HCT116 (cell line): ENCODE data around the gene ISX. TPM values are rescaled to one million over a fixed set of nuclear protein-coding genes. Genes with fewer than 3 reads are reported as not detected.

ENCODE experiments used
- ATAC-seq: fragments of 200-7000 bp; cut with Tn5 transposase; 2 replicates; pipeline ENCODE4 v1.9.1; 2020; ENCODE audit warnings: mild to moderate bottlenecking, moderate library complexity
- BruUV-seq: library from RNA; stranded (reverse); fragments of 400-500 nt; replicated peaks from 2 replicates; lab custom pipeline; 2021; lab: Mats Ljungman, UMichigan
- CTCF ChIA-PET: fragments of 300-600 bp; sonication (Branson Sonifier 250); formaldehyde crosslinking; loops from one replicate; lab custom pipeline; 2021; ENCODE audit warnings: antibody characterized with exemption; lab: Charles Lee
- POLR2A ChIA-PET: fragments of 300-600, 350-600 bp; sonication (Branson Sonifier 250); formaldehyde crosslinking; loops from one replicate; lab custom pipeline; 2021; ENCODE audit warnings: antibody characterized with exemption; lab: Charles Lee
- RAD21 ChIA-PET, 2 experiments: fragments of 300-600 bp; sonication (Branson Sonifier 250); formaldehyde crosslinking; loops; one replicate each; lab custom pipeline; 2023; ENCODE audit warnings: low total read pairs in 2 of 2; ENCODE audit not compliant: uncharacterized antibody in 2 of 2, unreplicated experiment in 2 of 2, low non-redundant PET in 1 of 2; lab: Charles Lee
- DNase-seq: peaks from one replicate; pipeline ENCODE4 v3.0.0-alpha.2; 2010; ENCODE audit warnings: low read depth, low spot score
- H2AFZ ChIP-seq: fragments of 200-600 bp; shearing (Covaris generic), sonication (generic); 2 replicates; pipeline ENCODE4 v1.6.1; 2017; ENCODE audit warnings: low read depth, mixed run types, mixed read lengths, antibody characterized with exemption, low read length; ENCODE audit not compliant: poor library complexity, severe bottlenecking
- H3K27ac ChIP-seq: 2 replicates; pipeline ENCODE4 v1.5.1; 2012; ENCODE audit warnings: low read depth, low read length
- H3K27me3 ChIP-seq: fragments of 200-600 bp; sonication (generic); 2 replicates; pipeline ENCODE4 v1.6.1; 2016; ENCODE audit warnings: mixed run types, low read length, mixed read lengths; ENCODE audit not compliant: insufficient read depth
- H3K36me3 ChIP-seq, 2 experiments: fragments of 200-500 bp in 1 of 2; fragments of 200-600 bp in 1 of 2; sonication (Bioruptor generic) in 1 of 2; sonication (generic) in 1 of 2; 2 replicates each; pipeline versions ENCODE4 v1.5.1 to v1.6.1; 2014 to 2016; ENCODE audit warnings: low read length in 2 of 2, inconsistent platforms in 1 of 2, mixed read lengths in 1 of 2, mixed run types in 1 of 2; ENCODE audit not compliant: insufficient read depth in 2 of 2, control insufficient read depth in 1 of 2
- H3K4me1 ChIP-seq, 2 experiments: fragments of 200-600 bp in 1 of 2; sonication (generic) in 1 of 2; 2 replicates each; pipeline versions ENCODE4 v1.5.1 to v1.6.1; 2012 to 2017; ENCODE audit warnings: low read length in 2 of 2, inconsistent platforms in 1 of 2, mild to moderate bottlenecking in 1 of 2, mixed read lengths in 1 of 2, mixed run types in 1 of 2, moderate library complexity in 1 of 2; ENCODE audit not compliant: insufficient read depth in 2 of 2, control insufficient read depth in 1 of 2
- H3K4me2 ChIP-seq: fragments of 200-600 bp; sonication (generic); 2 replicates; pipeline ENCODE4 v1.6.1; 2017; ENCODE audit warnings: mixed run types, low read length, mixed read lengths
- H3K4me3 ChIP-seq, 2 experiments: fragments of 200-600 bp in 1 of 2; sonication (generic) in 1 of 2; replicated peaks in 1 of 2; 2 replicates each; pipeline ENCODE4 v1.5.1; 2011 to 2016; ENCODE audit warnings: low read length in 2 of 2, control low read depth in 1 of 2, low read depth in 1 of 2, mild to moderate bottlenecking in 1 of 2, mixed read lengths in 1 of 2, mixed run types in 1 of 2
- H3K79me2 ChIP-seq: fragments of 200-600 bp; sonication (generic); 2 replicates; pipeline ENCODE4 v1.6.1; 2017; ENCODE audit warnings: mild to moderate bottlenecking, mixed run types, low read length, moderate library complexity, mixed read lengths; ENCODE audit not compliant: insufficient read depth
- H3K9ac ChIP-seq: fragments of 200-600 bp; sonication (generic); 2 replicates; pipeline ENCODE4 v1.6.1; 2016; ENCODE audit warnings: low read length, mixed read lengths
- H3K9me2 ChIP-seq: fragments of 200-600 bp; sonication (generic), shearing (Covaris generic); 2 replicates; pipeline ENCODE4 v1.6.1; 2017; ENCODE audit warnings: mixed run types, mild to moderate bottlenecking, moderate library complexity; ENCODE audit not compliant: insufficient read depth
- H3K9me3 ChIP-seq, 2 experiments: fragments of 200-500 bp in 1 of 2; fragments of 200-600 bp in 1 of 2; sonication (Bioruptor generic) in 1 of 2; sonication (generic) in 1 of 2; 2 replicates each; pipeline ENCODE4 v1.6.1; 2014 to 2017; ENCODE audit warnings: low read length in 2 of 2, mixed read lengths in 2 of 2, inconsistent platforms in 1 of 2, low read depth in 1 of 2, mild to moderate bottlenecking in 1 of 2, mixed run types in 1 of 2, moderate library complexity in 1 of 2; ENCODE audit not compliant: control insufficient read depth in 1 of 2, insufficient read depth in 1 of 2
- H4K20me1 ChIP-seq: fragments of 200-600 bp; sonication (generic), shearing (Covaris generic); 2 replicates; pipeline ENCODE4 v1.6.1; 2017; ENCODE audit warnings: mixed run types, mild to moderate bottlenecking, moderate library complexity; ENCODE audit not compliant: insufficient read depth
- CBX3 ChIP-seq: IDR thresholded peaks from 2 replicates; pipeline ENCODE4 v1.6.1; 2012; ENCODE audit warnings: low read depth
- CEBPB ChIP-seq: IDR thresholded peaks from 2 replicates; pipeline ENCODE4 v1.6.1; 2012; ENCODE audit warnings: low read depth
- CTCF ChIP-seq, 3 experiments: fragments of 200-600 bp in 1 of 3; sonication (generic) in 1 of 3; IDR thresholded peaks in 2 of 3; conservative IDR thresholded peaks in 1 of 3; 2 replicates each; pipeline ENCODE4 v1.5.1; 2012 to 2017; ENCODE audit warnings: low read depth in 2 of 3, low read length in 2 of 3, antibody characterized with exemption in 1 of 3, borderline replicate concordance in 1 of 3, control low read depth in 1 of 3, mild to moderate bottlenecking in 1 of 3, mixed read lengths in 1 of 3, mixed run types in 1 of 3, moderate library complexity in 1 of 3; ENCODE audit not compliant: insufficient read depth in 1 of 3
- EGR1 ChIP-seq: IDR thresholded peaks from 2 replicates; pipeline ENCODE4 v1.6.1; 2012; ENCODE audit warnings: low read depth
- ELF1 ChIP-seq: IDR thresholded peaks from 2 replicates; pipeline ENCODE4 v1.6.1; 2012; ENCODE audit warnings: low read depth, borderline replicate concordance
- EZH2 ChIP-seq: fragments of 200-600 bp; sonication (generic); IDR thresholded peaks from 2 replicates; pipeline ENCODE4 v1.6.1; 2017; ENCODE audit warnings: antibody characterized with exemption, mixed run types
- EZH2phosphoT487 ChIP-seq: fragments of 200-600 bp; IDR thresholded peaks from 2 replicates; pipeline ENCODE4 v1.6.1; 2018; ENCODE audit warnings: antibody characterized with exemption, borderline replicate concordance
- POLR2A ChIP-seq: IDR thresholded peaks from 2 replicates; pipeline ENCODE4 v1.7.0; 2011; ENCODE audit warnings: borderline replicate concordance; ENCODE audit not compliant: insufficient read depth, insufficient read length; ENCODE audit errors: extremely low read depth
- POLR2AphosphoS5 ChIP-seq: IDR thresholded peaks from 2 replicates; pipeline ENCODE4 v1.6.1; 2011; ENCODE audit warnings: mild to moderate bottlenecking, low read depth, low read length, moderate library complexity
- SIN3A ChIP-seq: IDR thresholded peaks from 2 replicates; pipeline ENCODE4 v1.6.1; 2012; ENCODE audit warnings: low read depth
- TCF7L2 ChIP-seq: IDR thresholded peaks from 2 replicates; pipeline ENCODE4 v1.7.0; 2011; ENCODE audit warnings: borderline replicate concordance, inconsistent platforms; ENCODE audit not compliant: insufficient read depth, insufficient read length; ENCODE audit errors: extremely low read depth
- YY1 ChIP-seq: IDR thresholded peaks from 2 replicates; pipeline ENCODE4 v1.6.1; 2011; ENCODE audit warnings: low read length, low read depth, moderate library complexity, mild to moderate bottlenecking; ENCODE audit not compliant: insufficient replicate concordance; ENCODE audit errors: extremely low read depth
- ZFX ChIP-seq: fragments of 450-650 bp; IDR thresholded peaks from 2 replicates; pipeline ENCODE4 v1.6.1; 2017
- ZNF274 ChIP-seq: fragments of 200-500 bp; sonication (Bioruptor generic); IDR thresholded peaks from 2 replicates; pipeline ENCODE4 v1.6.1; 2014; ENCODE audit warnings: mild to moderate bottlenecking, low read depth, low read length, inconsistent platforms
- intact Hi-C: fragments of 100-400 bp; cut with micrococcal nuclease; formaldehyde crosslinking; loops from 2 replicates; pipeline ENCODE4 v1.10.0; 2022
- total RNA-seq: library from RNA; stranded (reverse); gene quantifications from one replicate; pipeline ENCODE4 v1.2.1, GENCODE V29; 2021; ENCODE audit not compliant: unreplicated experiment
- TF ChIP-seq, protein P1 (sequence below): IDR thresholded peaks from 2 replicates; pipeline ENCODE4 v1.6.1; 2012
- TF ChIP-seq, protein P2 (sequence below): IDR thresholded peaks from 2 replicates; pipeline ENCODE4 v1.6.1; 2011; ENCODE audit warnings: mild to moderate bottlenecking, low read length, moderate library complexity; ENCODE audit not compliant: insufficient replicate concordance; ENCODE audit errors: extremely low read depth

ISX gene
- total RNA-seq, 1 experiment from 2014 or later = not detected

DNA sequence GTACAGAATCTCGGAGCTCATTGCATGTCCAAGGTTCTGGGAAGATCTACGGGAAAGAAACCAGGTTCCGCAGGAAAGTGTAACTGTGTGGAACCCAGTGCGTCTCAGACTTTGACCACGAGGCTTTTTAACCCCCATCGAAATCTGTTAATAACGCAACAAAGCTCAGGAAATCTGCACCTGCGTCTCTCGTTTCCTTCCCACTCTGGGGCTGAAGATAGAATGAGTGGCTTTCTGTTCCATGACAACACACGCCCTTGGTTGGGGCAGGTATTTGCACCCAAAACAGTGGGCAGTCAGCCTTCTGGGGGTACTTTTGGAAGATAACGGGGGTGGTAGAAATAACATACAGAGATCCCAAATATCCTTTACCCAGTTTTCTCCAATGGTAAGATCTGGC is 38.5 kb downstream of the ISX start:
- intact Hi-C loops = no loop called here
- no TSS peak for BruUV-seq
- POLR2A ChIA-PET = no interaction called here

GRCh38 chr22:35109616-35110015 is 43.7 kb downstream of the ISX start:
- intact Hi-C loops = no loop called here
- H3K9me3 ChIP-seq = no peaks in the 10 kb centered on the region

More for the DNA sequence above, 38.5 kb downstream of the ISX start:
- Histone ChIP-seq H3K4me3 (no peak overlapping the region), H3K9ac (no peak overlapping the region), H3K4me2 (no peak overlapping the region), H2AFZ (no peak overlapping the region), H3K36me3 (no peaks in the 10 kb centered on the region), H3K4me1 (peaks cover 2 to 5% of the 10 kb centered on the region in 2 experiments; a peak in 3 of 4 replicates), H3K79me2 (no peaks in the 10 kb centered on the region), H4K20me1 (no peaks in the 10 kb centered on the region), H3K27me3 (no peaks in the 10 kb centered on the region), H3K27ac (no peak overlapping the region), H3K9me3 (no peaks in the 10 kb centered on the region), H3K9me2 (no peaks in the 10 kb centered on the region)
- TF ChIP-seq EZH2phosphoT487 (no peak), SIN3A (no peak), EZH2 (no peak), POLR2AphosphoS5 (no peak)
- ChIA-PET RAD21 (no interaction called here), CTCF (no interaction called here)
- no peak for DNase-seq
- no peak for ATAC-seq

More at GRCh38 chr22:35109616-35110015, 43.7 kb downstream of the ISX start:
- ChIA-PET CTCF (no interaction called here), POLR2A (no interaction called here), RAD21 (no interaction called here)
- Histone ChIP-seq H3K27me3 (no peaks in the 10 kb centered on the region), H3K4me3 (no peak overlapping the region), H3K36me3 (no peaks in the 10 kb centered on the region), H3K4me1 (no peaks in the 10 kb centered on the region), H2AFZ (no peak overlapping the region), H3K27ac (no peak overlapping the region), H3K9ac (no peak overlapping the region), H4K20me1 (no peaks in the 10 kb centered on the region), H3K79me2 (no peaks in the 10 kb centered on the region), H3K9me2 (no peaks in the 10 kb centered on the region), H3K4me2 (no peak overlapping the region)
- BruUV-seq = no TSS peak
- ATAC-seq = no peak
- DNase-seq = no peak
- no peak for TF ChIP-seq EGR1
- TF ChIP-seq ZFX = no peak
- TF ChIP-seq CTCF (IDR thresholded peaks at IDR 0.05 in 2 of 3, conservative IDR thresholded peaks at IDR 0.05 in 1 of 3; ENCODE audit: borderline replicate concordance in 1 of 3, insufficient read depth in 1 of 3, low read depth in 2 of 3, low read length in 2 of 3) = no peak
- no peak for TF ChIP-seq EZH2
- TF ChIP-seq, protein P1, sequence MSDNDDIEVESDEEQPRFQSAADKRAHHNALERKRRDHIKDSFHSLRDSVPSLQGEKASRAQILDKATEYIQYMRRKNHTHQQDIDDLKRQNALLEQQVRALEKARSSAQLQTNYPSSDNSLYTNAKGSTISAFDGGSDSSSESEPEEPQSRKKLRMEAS = no peak
- no peak for TF ChIP-seq YY1
- no peak for TF ChIP-seq ELF1
- no peak for TF ChIP-seq CEBPB
- no peak for TF ChIP-seq POLR2A
- no peak for TF ChIP-seq CBX3
- TF ChIP-seq, protein P2, sequence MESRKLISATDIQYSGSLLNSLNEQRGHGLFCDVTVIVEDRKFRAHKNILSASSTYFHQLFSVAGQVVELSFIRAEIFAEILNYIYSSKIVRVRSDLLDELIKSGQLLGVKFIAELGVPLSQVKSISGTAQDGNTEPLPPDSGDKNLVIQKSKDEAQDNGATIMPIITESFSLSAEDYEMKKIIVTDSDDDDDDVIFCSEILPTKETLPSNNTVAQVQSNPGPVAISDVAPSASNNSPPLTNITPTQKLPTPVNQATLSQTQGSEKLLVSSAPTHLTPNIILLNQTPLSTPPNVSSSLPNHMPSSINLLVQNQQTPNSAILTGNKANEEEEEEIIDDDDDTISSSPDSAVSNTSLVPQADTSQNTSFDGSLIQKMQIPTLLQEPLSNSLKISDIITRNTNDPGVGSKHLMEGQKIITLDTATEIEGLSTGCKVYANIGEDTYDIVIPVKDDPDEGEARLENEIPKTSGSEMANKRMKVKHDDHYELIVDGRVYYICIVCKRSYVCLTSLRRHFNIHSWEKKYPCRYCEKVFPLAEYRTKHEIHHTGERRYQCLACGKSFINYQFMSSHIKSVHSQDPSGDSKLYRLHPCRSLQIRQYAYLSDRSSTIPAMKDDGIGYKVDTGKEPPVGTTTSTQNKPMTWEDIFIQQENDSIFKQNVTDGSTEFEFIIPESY = no peak
- no peak for TF ChIP-seq ZNF274
- TF ChIP-seq TCF7L2 = no peak
